ENCODE results near the gene BRICD5. TPM values are rescaled to one million over a fixed set of nuclear protein-coding genes. Genes with fewer than 3 reads are reported as not detected.

BRICD5 gene
- total and polyA plus RNA-seq, 5 experiments from 2014 or later: 0.11 to 27.0 (median 13.4) TPM; not detected in 1

GRCh38 chr16:2180962-2181923, 29.4 kb downstream of the BRICD5 start:
- POLR2A ChIA-PET: interaction anchor here (0.6 kb wide), 1 partner anchor 11 kb away, joined by 3 read pairs; no protein-coding TSS in a partner anchor
- DNase-seq (no peak), ATAC-seq (no peak)
- Mint-ChIP-seq H3K27me3 (peaks cover 0 to 1% (median 0%) of the 10 kb centered on the region in 5 donors), H3K4me1 (peaks cover 0 to 6% (median under 1%) of the 10 kb centered on the region in 4 donors), H3K27ac (no peak overlapping the region), H3K9me3 (no peaks in the 10 kb centered on the region), H3K36me3 (no peaks in the 10 kb centered on the region), H3K4me3 (no peak overlapping the region)

- Mint-ChIP-seq H3K27me3 (peaks cover 0 to 1% (median 0%) of the 10 kb centered on the region in 5 donors), H3K9me3 (no peaks in the 10 kb centered on the region), H3K4me1 (peaks cover 0 to 6% (median under 1%) of the 10 kb centered on the region in 4 donors), H3K27ac (no peak overlapping the region), H3K36me3 (peaks cover 0 to 6% (median 1%) of the 10 kb centered on the region in 3 donors), H3K4me3 (no peak overlapping the region)
- ATAC-seq: no peak
- POLR2A ChIA-PET: no interaction called here
- DNase-seq: no peak
Observed at GRCh38 chr16:2180461-2180860, 30.2 kb downstream of the BRICD5 start.

- DNase-seq (no peak), ATAC-seq (no peak)
- H3K4me3 Mint-ChIP-seq: no peak overlapping the region
- H3K36me3 Mint-ChIP-seq: peaks cover 0 to 12% (median 1%) of the 10 kb centered on the region in 3 donors
- H3K9me3 Mint-ChIP-seq: no peaks in the 10 kb centered on the region
- H3K4me1 Mint-ChIP-seq: peaks cover 0 to 6% (median under 1%) of the 10 kb centered on the region in 4 donors
- POLR2A ChIA-PET: no interaction called here
- H3K27ac Mint-ChIP-seq: no peak overlapping the region
- H3K27me3 Mint-ChIP-seq: peaks cover 0 to 1% (median 0%) of the 10 kb centered on the region in 5 donors
Observed at GRCh38 chr16:2179576-2179975, 31.1 kb downstream of the BRICD5 start.

GRCh38 chr16:2179107-2179501, 31.6 kb downstream of the BRICD5 start:
- Mint-ChIP-seq H3K9me3 (no peaks in the 10 kb centered on the region), H3K36me3 (peaks cover 0 to 13% (median 1%) of the 10 kb centered on the region in 3 donors), H3K4me3 (no peak overlapping the region), H3K4me1 (peaks cover 0 to 6% (median under 1%) of the 10 kb centered on the region in 4 donors), H3K27ac (no peak overlapping the region), H3K27me3 (no peaks in the 10 kb centered on the region)
- DNase-seq (no peak), ATAC-seq (peak; percentile 9 to 20)
- POLR2A ChIA-PET: no interaction called here

- POLR2A ChIA-PET: no interaction called here
- H3K4me1 Mint-ChIP-seq: peaks cover 0 to 6% (median under 1%) of the 10 kb centered on the region in 4 donors
- no peaks in the 10 kb centered on the region for H3K27me3 Mint-ChIP-seq
- H3K27ac Mint-ChIP-seq: no peak overlapping the region
- no peaks in the 10 kb centered on the region for H3K9me3 Mint-ChIP-seq
- peak in 8 of 10 donors; percentile 18 to 45 (median 31) for DNase-seq
- no peak overlapping the region for H3K4me3 Mint-ChIP-seq
- peak; percentile 80 to 84 for ATAC-seq
- peaks cover 0 to 16% (median 1%) of the 10 kb centered on the region in 3 donors for H3K36me3 Mint-ChIP-seq
Observed at GRCh38 chr16:2178321-2179106, 32.1 kb downstream of the BRICD5 start.

GRCh38 chr16:2177561-2177960, 33.1 kb downstream of the BRICD5 start:
- Mint-ChIP-seq H3K36me3 (peaks cover 0 to 18% (median 1%) of the 10 kb centered on the region in 3 donors), H3K9me3 (no peaks in the 10 kb centered on the region), H3K27me3 (no peaks in the 10 kb centered on the region), H3K4me3 (no peak overlapping the region), H3K27ac (no peak overlapping the region), H3K4me1 (peaks cover 0 to 6% (median under 1%) of the 10 kb centered on the region in 4 donors)
- ATAC-seq: no peak
- no peak for DNase-seq
- POLR2A ChIA-PET: no interaction called here

GRCh38 chr16:2177101-2177500, 33.6 kb downstream of the BRICD5 start:
- POLR2A ChIA-PET: no interaction called here
- no peak for ATAC-seq
- H3K27me3 Mint-ChIP-seq: no peaks in the 10 kb centered on the region
- no peak overlapping the region for H3K4me3 Mint-ChIP-seq
- H3K27ac Mint-ChIP-seq: no peak overlapping the region
- H3K36me3 Mint-ChIP-seq: peaks cover 0 to 18% (median 1%) of the 10 kb centered on the region in 3 donors
- no peak for DNase-seq
- no peaks in the 10 kb centered on the region for H3K9me3 Mint-ChIP-seq
- H3K4me1 Mint-ChIP-seq: peaks cover 0 to 3% (median 0%) of the 10 kb centered on the region in 4 donors

GRCh38 chr16:2176047-2176446, 34.6 kb downstream of the BRICD5 start:
- no peak overlapping the region for H3K27ac Mint-ChIP-seq
- no peak for ATAC-seq
- H3K4me1 Mint-ChIP-seq: no peaks in the 10 kb centered on the region
- POLR2A ChIA-PET: no interaction called here
- peaks cover 0 to 18% (median 1%) of the 10 kb centered on the region in 3 donors for H3K36me3 Mint-ChIP-seq
- DNase-seq: no peak
- no peaks in the 10 kb centered on the region for H3K27me3 Mint-ChIP-seq
- no peaks in the 10 kb centered on the region for H3K9me3 Mint-ChIP-seq
- no peak overlapping the region for H3K4me3 Mint-ChIP-seq

GRCh38 chr16:2175454-2175853, 35.2 kb downstream of the BRICD5 start:
- Mint-ChIP-seq H3K9me3 (no peaks in the 10 kb centered on the region), H3K27ac (peak overlapping the region in 1 of 10 donors; percentile 29), H3K4me1 (no peaks in the 10 kb centered on the region), H3K36me3 (peaks cover 0 to 18% (median 1%) of the 10 kb centered on the region in 3 donors), H3K4me3 (no peak overlapping the region), H3K27me3 (no peaks in the 10 kb centered on the region)
- POLR2A ChIA-PET: no interaction called here
- ATAC-seq: no peak
- DNase-seq: no peak

GRCh38 chr16:2174396-2175131, 36.1 kb downstream of the BRICD5 start:
- peaks cover 0 to 18% (median 1%) of the 10 kb centered on the region in 3 donors for H3K36me3 Mint-ChIP-seq
- H3K4me1 Mint-ChIP-seq: no peaks in the 10 kb centered on the region
- no peaks in the 10 kb centered on the region for H3K27me3 Mint-ChIP-seq
- DNase-seq: no peak
- no peak overlapping the region for H3K27ac Mint-ChIP-seq
- ATAC-seq: no peak
- POLR2A ChIA-PET: interaction anchor here (1.2 kb wide), 1 partner anchor 19 kb away, joined by 3 read pairs; the partner anchor contains the start of gene TRAF7
- H3K4me3 Mint-ChIP-seq: no peak overlapping the region
- no peaks in the 10 kb centered on the region for H3K9me3 Mint-ChIP-seq

GRCh38 chr16:2173916-2174315, 36.7 kb downstream of the BRICD5 start:
- POLR2A ChIA-PET: interaction anchor here (1.2 kb wide), 1 partner anchor 19 kb away, joined by 3 read pairs; the partner anchor contains the start of gene TRAF7
- no peak overlapping the region for H3K4me3 Mint-ChIP-seq
- H3K36me3 Mint-ChIP-seq: peaks cover 0 to 18% (median 1%) of the 10 kb centered on the region in 3 donors
- DNase-seq (no peak), ATAC-seq (no peak)
- H3K27ac Mint-ChIP-seq: no peak overlapping the region
- H3K27me3 Mint-ChIP-seq: no peaks in the 10 kb centered on the region
- H3K4me1 Mint-ChIP-seq: no peaks in the 10 kb centered on the region
- H3K9me3 Mint-ChIP-seq: no peaks in the 10 kb centered on the region

GRCh38 chr16:2173366-2173765, 37.3 kb downstream of the BRICD5 start:
- DNase-seq (no peak), ATAC-seq (no peak)
- Mint-ChIP-seq H3K27ac (no peak overlapping the region), H3K27me3 (no peaks in the 10 kb centered on the region), H3K36me3 (peaks cover 0 to 18% (median 1%) of the 10 kb centered on the region in 3 donors), H3K9me3 (no peaks in the 10 kb centered on the region), H3K4me1 (no peaks in the 10 kb centered on the region), H3K4me3 (no peak overlapping the region)
- POLR2A ChIA-PET: no interaction called here

Measured in naive thymus-derived CD8-positive, alpha-beta T cell (primary cell).